SK-N-DZ (cell line): Measurements from ENCODE around the gene ZNF559.

Experiments
- DNase-seq: peaks from one replicate; pipeline ENCODE4 v3.0.0-alpha.2; 2015; ENCODE audit warnings: low spot score

The ZNF559 gene

GRCh38 chr19:9353011-9353410 lies 29.0 kb downstream of the ZNF559 start:
- DNase-seq, result no peak

GRCh38 chr19:9354651-9355050 lies 30.7 kb downstream of the ZNF559 start:
- peak; percentile 35 for DNase-seq

GRCh38 chr19:9362905-9363304 lies 38.9 kb downstream of the ZNF559 start, which contains the start of gene ZNF177:
Gene ZNF177 (plus strand): TSS chr19:9363013. CDS start chr19:9378312, 15,299 bp downstream.
- peak; percentile 77 for DNase-seq

GRCh38 chr19:9370738-9371619 lies 47.0 kb downstream of the ZNF559 start:
- no peak for DNase-seq

GRCh38 chr19:9381361-9381785 lies 57.4 kb downstream of the ZNF559 start:
- no peak for DNase-seq
